SU-DHL-6 (cell line): ENCODE results near the gene CRIM1.

ENCODE experiments used
- EZH2phosphoT487 ChIP-seq: fragments of 200-600 bp; sonication (generic), shearing (Covaris generic); conservative IDR thresholded peaks from 2 replicates; pipeline ENCODE4 v1.6.1; 2018; ENCODE audit warnings: mild to moderate bottlenecking, antibody characterized with exemption, low read length, moderate library complexity, mixed read lengths
- TF ChIP-seq, protein P1 (sequence below): fragments of 200-600 bp; sonication (generic); IDR thresholded peaks from one replicate; pipeline ENCODE4 v1.5.1; 2017; ENCODE audit warnings: antibody characterized with exemption, mild to moderate bottlenecking, low read length, moderate library complexity; ENCODE audit not compliant: insufficient read depth, poor library complexity, severe bottlenecking

DNA sequence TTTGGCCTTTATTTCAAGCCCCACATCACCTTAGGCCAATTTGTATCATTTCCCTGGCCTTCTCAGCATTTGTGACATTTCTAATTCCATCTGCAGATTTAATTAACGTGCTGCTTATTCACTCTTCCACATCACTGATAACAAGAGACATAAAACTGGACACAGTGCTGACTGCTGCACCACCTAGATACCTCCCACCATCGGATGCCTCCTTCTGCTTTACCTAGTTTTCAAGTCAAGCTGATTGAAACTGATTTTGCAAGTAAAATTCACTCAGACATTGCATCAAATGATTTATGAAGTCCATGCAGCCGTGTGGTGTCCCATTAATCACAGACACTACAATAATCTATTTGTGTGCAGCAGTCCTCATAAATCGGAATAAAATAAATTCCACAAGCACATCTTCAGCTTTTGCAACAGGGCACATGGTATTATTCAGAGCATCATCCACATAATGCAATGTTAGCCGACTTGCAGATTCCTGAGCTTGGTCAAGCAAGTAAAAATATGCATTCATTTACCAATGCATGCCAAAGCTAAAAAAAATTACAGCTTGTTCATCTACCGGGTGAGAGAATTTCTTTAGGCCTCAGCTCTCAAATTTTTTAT, 15.9 kb upstream of the CRIM1 start:
- TF ChIP-seq, protein P1, sequence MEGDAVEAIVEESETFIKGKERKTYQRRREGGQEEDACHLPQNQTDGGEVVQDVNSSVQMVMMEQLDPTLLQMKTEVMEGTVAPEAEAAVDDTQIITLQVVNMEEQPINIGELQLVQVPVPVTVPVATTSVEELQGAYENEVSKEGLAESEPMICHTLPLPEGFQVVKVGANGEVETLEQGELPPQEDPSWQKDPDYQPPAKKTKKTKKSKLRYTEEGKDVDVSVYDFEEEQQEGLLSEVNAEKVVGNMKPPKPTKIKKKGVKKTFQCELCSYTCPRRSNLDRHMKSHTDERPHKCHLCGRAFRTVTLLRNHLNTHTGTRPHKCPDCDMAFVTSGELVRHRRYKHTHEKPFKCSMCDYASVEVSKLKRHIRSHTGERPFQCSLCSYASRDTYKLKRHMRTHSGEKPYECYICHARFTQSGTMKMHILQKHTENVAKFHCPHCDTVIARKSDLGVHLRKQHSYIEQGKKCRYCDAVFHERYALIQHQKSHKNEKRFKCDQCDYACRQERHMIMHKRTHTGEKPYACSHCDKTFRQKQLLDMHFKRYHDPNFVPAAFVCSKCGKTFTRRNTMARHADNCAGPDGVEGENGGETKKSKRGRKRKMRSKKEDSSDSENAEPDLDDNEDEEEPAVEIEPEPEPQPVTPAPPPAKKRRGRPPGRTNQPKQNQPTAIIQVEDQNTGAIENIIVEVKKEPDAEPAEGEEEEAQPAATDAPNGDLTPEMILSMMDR = no peak
- no peak for TF ChIP-seq EZH2phosphoT487
